UCSD-AML1 (cell line): Measurements from ENCODE around the gene DDRGK1.

Experiments
- DNase-seq: peaks from one replicate; lab custom pipeline; 2025; ENCODE audit not compliant: unreplicated experiment; lab: John Stamatoyannopoulos, UW

DDRGK1 gene

DNA sequence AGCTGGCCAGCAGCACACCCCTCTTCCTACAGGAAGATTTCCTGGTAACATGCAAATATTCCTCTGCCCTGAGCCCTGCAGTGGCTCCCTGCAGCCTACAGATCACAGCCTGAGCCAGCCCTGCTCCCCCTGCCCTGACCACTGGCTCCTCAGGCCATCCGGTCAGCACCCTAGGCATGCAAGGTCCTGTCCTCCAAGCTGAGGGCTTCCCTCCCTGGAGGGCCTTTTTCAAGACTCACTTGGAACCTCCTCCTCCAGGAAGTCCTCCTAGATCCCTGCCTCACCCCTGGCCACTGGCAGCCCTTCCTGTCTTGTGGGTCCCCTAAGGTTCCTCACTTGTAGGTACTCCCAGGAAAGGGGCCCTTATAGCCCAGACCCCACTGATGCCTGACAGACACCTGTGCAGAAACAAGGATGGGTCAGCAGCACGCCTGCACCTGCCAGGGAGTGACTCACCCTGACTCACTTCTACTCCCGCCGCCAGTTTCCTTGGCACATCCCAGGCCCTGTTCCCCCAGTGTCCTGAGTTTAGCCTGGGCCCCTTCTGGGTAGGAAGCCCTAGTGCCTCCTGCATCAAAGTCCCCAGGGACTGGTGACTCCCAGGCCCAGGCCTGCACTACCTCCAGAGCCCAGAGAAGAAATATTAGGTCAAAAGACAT, 31.3 kb upstream of the DDRGK1 start:
- no peak for DNase-seq

DNA sequence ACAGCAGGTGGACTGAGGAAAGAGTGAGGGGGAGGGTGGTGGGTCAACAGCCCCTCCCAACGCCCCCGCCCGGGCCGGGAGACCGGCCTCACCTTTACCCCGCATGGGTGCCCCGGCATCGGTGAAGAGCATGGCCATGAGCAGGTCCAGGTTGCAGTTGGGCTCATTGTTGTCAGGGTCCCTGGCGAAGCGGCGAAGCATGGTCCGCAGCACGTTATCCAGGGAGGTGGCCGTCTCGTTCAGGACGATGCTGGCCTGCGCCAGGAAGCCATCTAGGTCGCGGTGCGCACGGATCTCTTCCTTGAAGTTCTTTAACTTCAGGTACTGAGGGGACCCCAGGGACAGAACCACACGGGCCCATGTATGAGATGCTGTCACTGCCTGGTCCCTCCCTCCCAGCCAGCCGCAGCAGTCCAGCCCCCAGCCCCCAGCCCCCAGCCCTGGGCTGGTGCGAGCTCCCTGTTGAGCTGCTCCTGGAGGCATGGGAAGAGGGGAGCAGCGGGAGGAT, 29.6 kb upstream of the DDRGK1 start:
- no peak for DNase-seq

DNA sequence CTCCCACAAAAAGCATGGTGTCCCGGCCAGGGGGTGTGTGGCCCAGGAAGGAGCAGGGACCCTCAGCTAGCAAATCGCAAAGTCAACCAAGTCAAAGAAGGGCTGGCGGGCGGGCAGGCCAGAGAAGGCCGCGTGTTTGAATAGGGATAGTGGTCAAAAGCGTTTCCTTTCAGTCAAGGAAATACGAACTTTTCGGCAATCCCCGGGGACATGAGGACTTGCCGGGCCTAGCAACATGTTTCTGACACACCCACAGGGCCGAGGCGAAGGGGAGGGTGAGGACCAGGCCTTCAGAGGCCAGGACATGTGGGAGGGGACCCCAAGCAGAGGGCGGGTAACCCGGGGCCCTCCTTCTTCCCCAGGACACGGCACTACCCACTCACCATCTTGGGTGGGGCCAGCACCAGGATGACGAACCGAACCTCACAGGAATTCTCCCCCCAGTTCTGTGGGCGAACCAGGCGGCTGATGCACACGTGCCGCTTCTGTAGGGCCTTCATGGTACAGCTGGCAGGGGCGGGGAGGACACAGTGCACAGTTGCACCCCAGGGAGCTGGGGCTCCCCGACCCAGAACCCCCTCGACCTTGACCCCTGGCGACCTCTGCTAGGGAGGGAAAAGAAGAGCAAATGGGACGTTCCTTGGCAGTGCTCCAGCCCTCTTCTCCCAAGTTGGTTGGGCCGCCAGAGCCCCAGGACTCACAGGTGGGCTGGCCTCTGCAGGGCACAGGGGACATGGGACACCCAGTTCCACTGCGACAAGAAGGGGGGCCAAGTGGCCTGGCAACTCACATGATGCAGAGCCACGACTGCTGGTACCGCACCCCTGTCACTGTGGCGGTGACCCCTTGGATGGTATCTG, 28.9 kb upstream of the DDRGK1 start:
- DNase-seq, result no peak

DNA sequence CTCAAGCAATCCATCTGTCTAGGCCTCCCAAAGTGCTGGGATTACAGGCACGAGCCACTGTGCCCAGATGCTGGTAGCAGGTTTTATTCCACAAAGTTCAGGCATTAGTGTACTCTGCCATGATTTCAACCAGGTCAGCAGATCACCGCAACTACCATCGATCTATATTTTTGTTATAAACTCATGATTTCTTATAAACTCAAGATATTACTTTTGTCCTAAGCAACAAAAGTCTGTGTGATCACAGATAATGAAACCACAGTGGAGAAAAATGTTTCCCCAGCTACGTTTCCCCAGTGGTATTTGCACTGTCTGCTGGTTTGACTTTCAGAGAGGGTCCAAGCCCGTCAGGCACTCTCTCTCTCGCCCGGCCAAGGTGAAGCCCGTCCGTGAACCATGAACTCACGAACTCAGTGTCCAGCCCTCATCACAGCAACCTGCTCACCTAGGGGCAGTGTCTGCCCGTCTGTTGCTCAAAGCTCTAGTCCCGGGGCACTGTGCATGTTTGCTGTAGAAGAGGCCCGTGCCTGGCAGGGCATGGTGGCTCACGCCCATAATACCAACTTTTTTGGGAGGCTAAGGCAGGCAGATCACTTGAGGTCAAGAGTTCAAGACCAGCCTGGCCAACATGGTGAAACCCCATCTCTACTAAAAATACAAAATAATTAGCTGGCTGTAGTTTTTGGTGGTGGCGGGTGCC, 27.6 kb upstream of the DDRGK1 start:
- no peak for DNase-seq

DNA sequence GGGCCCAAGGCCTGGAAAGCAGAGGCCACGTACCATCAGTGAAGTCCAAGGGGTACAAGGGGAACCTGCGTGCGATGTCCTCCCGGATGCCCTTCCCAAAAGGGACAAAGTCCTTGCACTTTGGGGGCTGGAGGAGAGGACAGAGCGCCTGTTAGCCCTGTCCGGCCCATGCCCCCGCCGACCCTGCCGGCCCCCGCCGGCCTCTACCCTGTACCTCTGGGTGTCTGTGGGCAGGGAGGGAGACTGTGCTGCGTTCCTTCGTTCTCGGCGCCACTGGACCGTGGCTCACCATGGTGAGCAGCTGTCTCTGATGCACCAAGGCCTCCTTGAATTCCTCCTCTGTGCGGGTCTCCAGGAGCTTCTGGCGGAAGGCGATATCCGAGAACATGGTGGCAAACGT, 26.6 kb upstream of the DDRGK1 start:
- DNase-seq, result no peak

DNA sequence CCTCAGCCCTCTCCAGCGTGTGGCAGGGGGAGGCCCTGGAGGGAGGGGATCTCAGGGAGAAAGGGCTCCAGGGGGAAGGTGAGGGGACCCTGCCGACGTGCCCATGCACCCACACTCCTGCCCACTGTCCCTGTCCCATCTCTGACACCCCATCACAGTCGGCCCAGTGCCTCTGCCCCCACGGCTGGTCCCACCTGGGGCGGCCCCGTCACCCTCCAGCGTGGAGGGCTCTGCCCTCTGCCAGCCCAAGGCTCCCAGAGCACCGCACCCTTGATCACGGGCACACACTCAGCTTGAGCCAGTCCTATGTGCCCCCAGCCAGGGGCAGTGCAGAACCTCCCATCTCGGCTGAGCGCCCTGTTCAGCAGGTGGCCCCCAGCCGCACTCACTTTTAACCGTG, 25.3 kb upstream of the DDRGK1 start:
- DNase-seq, result no peak

DNA sequence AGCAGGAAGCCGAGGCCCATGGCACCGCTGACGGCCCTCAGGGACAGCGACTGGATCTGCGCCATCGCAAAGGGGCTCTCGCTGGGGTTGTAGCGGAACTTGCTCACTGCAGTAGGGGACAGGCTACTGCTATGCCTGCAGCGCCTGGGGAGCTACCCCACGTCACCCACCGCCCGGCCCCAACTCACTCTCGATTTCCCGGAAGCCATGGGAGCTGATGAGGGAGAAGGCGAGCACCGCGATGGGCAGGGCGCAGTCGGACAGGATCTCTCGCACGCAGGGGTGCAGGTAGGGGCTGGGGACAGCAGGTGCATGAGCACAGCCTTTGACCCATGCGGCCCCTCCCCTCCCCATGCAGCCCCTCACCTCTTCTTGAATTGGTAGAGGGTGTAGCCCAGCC, 24.7 kb upstream of the DDRGK1 start:
- no peak for DNase-seq

DNA sequence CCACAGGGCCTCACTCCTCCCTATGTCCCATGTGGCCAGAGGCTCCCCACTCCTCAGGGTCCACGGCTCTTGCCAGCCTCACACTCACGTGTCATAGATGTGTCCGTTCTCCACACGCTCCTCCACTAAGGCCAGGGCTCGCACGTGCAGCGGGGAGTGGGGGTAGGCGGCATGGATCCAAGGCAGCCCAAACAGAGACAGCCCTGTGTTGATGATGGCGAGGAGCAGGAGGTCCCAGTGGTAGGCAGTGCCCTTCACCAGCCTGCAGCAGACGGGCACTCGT, 24.2 kb upstream of the DDRGK1 start:
- no peak for DNase-seq

DNA sequence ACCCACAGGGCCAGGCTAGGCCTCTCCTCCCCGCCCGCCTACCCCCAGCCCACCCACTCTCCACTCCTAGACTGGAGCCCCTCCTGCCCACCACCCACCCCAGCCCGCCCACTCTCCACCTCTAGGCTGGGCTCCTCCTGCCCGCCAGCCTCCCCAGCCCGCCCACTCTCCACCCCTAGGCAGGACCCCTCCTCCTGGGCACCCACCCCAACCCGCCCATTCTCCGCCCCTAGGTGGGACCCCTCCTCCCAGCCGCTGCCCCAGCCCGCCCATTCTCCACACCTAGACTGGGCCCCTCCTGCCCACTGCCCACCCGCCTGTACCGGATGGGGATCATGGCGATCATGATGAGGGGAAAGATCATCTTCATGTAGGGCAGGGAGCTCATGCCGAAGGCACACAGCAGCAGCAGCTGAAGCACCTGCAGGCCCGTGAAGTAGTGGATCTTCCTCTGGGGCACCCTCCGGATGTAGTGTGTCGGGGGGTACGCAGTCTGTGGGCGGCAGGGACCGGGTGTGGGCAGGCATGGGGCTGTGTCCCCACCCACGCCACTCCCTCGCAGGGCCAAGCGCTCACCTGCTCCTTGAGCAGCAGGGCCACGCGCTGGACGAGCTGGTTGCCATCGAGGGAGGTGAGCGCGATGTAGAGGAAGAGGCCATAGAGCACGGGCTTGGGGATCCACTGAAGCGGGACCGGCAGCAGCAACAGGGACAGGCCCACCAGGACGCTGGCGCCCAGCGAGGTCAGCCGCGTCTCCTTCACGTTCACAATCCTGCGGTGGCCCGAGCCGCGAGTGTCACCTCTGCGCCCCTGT, 23.7 kb upstream of the DDRGK1 start:
- no peak for DNase-seq

DNA sequence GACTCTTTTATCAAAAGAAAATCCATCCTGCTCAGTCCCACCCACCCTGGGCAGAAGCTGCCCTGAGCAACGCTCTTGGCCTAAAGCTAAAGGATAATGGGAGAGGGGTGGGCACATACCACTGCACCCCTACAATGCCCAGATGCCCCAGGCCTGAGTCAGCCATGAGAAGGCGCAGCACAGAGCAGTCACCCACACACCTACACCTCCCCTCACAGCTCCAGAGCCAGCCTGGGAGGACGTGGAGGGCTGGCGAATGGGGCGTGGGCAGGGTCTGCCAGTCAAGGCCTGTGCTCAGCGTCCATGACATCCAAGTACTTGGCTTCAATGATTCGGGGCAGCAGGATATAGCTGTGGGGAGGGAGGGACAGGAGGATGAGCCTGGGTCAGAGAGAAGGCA, 23.0 kb upstream of the DDRGK1 start:
- DNase-seq, result no peak

DNA sequence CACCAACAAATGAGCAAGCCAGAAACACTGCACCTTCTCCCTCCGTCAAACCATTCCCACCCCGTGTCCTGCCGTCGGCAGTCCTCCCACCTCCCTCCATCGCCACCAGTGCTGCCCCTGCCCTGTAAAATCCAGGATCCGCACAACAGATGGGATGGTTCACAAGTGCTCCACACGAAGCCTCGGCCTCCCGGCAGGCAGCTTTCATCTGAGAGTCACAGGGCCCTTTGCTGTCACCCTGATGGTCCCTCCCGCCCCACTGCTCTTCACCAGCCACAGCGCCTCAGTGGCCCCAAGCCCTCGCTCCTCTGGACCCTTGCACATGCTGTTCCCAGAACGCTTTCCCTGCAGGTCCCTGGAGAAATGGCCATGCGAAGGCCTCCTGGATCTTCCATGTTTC, 22.4 kb upstream of the DDRGK1 start:
- no peak for DNase-seq

DNA sequence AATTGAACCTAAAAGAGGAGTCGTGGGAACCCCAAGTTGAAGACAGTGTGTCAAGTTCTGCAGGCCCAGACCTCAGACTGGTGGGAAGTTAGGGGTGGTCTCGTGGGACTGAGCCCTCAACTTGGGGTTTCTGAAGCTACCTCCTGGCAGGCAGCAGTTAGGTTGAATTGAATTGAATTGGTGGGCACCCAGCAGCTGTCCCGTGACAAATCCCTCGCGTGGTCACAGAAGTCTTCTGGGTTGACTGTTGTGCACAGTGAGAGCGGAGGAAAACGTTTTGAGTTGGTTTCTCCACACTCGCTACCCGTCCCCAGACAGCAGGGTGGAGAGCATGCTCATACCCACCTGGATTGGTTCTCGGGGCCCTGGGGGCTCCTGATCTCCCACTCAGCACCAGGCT, 21.6 kb upstream of the DDRGK1 start:
- no peak for DNase-seq

DNA sequence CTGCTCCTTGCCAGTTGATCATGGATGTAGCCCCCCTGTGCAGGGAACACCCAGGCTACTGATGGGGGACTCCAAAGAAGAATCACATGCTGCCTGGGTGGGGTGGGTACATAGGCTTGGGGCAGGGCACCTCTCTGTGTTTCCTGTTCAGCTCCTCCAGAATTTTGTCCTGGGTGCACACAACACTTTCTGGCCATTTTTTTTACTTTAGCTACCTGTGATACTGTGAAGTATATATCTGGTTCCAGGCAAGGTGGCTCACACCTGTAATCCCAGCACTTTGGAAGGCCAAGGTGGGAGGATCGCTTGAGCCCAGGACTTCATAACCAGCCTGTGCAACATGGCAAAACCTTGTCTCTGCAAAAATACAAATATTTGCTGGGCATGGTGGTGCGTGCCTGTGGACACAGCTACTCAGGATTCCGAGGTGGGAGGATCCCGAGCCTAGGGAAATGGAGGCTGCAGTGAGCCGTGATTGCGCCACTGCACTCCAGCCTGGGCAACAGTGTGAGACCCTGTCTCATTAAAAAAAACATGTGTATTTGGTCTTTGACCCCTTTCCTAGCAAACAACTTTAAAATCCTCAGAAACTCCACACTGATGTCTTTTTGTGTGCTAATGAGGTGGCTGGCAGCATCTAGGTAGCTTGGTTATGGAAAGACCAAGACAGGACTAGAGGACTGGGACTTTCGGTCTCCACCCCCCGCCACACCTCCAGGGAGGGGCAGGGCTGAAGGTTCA, 20.4 kb upstream of the DDRGK1 start:
- DNase-seq, result no peak

DNA sequence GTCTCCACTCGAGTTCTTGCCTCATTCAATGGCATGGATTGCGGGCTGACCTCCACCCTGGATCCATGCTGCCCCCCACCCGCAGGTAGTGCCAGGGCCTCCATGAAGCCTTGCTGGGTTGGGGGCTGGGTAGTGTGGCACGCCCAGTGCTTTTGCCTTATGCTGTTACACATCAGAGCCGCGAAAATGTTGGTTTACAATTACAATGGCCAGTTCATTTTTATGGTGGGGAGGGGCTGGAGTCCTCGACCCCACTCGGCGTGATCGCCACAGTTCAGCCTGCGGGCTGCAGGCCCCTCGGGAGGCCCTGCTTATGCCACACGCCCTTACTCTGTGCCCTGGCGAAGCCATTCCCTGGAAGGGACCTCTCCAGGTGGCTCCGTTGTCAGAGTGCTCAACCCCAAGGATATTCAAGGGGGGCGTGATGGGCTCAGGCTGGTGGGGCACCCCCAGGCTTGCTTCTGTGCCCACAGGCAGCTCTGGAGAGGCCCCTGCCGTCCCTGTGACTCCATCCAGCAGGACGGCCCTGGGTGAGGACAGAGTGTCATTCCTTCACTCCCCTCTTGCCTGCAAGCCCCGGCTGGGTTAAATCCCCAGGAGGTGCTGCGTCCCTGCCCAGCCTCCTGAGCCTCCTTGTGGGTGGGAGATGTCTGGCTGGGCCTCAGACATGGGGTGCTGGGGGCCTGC, 19.7 kb upstream of the DDRGK1 start:
- no peak for DNase-seq

DNA sequence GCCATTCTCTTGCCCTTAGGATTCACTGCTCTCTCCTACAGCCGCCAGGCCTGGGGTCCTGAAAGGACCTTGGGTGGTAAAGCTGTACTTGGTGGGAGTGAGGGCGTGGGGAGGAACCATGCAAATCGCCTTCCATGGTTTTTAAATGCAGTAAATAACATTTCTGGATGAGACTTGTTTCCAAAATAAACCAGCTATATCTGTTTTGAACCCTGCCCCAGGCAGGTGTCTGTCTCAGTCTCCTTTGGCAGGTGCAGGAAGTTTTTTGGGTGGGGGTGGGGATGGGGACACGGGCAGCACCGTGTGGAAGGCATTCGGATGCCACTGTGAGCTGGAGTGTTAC, 19.1 kb upstream of the DDRGK1 start:
- no peak for DNase-seq

DNA sequence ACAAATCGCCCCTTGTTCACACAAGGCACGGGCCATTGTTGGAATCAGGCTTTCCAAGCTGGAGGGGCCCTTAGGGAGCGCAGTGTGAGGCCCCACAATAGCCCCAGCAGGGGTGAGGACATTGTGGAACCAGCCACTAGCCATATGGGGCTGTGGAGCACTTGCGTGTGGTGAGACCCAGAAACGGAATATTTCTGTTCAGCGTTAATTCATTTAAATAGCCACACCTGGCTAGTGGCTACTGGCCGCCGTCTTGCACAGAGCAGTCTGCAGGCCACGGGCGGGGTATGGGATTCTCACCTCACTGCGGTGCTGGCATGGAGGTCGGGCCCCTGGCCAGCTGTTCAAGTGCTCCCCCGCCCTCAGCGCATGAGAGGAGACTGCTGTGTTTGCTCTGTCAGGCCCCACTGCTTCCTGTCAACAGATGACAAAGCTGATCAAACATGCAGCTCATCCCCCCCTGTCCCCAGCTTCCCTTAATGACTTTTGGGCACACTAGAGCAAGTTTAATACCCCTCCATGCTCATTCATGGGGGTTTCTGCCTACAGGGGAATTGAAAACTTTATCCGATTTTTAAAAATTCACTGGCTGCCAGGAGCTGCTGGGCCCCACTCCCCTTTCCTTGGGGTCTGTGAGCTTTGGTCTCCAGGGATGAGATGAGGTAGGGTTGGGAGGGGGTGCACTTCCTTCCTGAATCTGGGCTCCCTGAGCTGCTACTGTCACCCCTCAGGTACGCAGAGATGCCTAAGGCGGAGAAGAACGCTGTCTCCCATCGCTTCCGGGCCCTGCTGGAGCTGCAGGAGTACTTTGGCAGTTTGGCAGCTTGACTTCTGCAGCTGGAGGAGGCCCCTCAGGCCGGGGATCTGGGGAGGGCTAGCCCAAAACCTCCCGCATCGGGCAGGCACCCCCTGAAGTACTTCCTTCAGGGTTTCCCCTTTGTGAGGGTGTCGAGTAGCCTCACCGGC, 18.4 kb upstream of the DDRGK1 start:
- peak; percentile 17 for DNase-seq

DNA sequence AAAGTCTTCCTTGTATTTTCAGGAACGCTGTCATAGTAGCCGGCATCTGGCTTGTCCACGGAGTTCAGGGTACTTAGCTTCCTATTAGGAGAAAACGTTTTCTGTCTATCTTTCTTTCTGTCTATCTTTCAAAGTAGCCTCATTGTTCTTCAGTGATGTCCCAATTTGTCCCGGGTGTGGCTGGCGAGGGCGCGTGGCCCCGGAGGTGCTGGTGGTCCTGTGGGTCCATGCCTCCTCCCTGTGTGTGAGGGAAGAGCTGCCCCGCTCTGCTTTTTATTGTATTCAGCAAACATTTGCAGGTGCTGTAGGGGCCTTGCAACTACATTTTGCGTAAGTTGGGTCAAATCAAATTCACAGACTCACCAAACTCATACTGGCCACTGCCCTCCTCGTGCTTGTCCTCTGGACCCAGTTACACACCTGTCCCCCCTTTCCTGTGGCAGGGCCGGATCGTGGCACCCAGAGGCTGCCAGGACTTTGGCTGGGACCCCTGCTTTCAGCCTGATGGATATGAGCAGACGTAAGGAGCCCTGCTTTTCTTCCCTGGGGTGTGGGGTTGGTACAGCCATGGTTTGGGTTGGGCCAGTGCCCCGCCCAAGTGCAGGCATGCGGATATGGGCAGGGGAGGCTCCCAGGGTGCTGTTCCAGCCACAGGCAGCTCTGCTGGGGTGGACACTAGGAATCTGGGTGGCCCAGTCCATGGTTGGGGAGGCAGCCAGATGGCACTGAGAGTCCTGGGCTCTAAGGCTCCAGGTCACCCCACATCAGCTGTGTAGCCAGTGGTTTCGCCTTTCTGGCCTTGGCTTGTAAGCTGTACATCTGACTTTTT, 17.1 kb upstream of the DDRGK1 start:
- DNase-seq, result no peak

DNA sequence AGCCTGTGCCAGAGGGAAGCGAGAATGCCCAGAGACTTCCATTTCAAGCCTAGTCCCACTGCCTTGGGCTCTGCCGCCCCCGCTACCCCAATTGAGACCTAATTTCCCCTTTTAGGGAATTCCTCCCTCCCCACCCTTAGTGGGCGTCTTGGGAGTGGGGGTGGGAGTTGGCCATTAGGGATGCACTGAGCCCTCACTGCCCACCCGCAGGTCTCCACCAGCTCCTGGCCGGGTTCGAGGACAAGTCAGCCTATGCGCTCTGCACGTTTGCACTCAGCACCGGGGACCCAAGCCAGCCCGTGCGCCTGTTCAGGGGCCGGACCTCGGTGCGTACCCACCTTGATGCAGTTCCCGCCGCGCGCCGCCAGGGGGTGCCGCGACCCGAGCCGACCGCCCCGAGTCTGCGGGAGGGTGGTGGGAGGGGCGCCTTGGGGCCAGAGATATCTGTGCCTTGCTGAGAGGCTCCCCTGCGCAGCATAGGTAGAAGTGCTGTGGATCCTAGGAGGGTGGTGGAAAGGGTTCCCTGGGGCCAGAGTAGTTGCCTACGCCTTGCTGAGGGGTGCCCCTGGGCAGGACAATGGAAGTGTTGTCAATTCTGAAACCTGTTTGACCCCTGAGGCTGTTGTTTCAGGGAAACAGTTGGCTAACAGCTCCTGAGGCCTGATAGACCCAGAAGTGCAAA, 14.0 kb upstream of the DDRGK1 start:
- peak; percentile 32 for DNase-seq
